Measurements from ENCODE around the gene SRGAP1. TPM values are rescaled to one million over a fixed set of nuclear protein-coding genes. Genes with fewer than 3 reads are reported as not detected.

SRGAP1 gene
- total RNA-seq, 1 experiment from 2014 or later, result 28.3 TPM

GRCh38 chr12:64137117-64137516, 292.6 kb downstream of the SRGAP1 start:
- Mint-ChIP-seq H3K4me3 (ENCODE audit: low read depth, unreplicated experiment) (no peak overlapping the region), H3K4me1 (ENCODE audit: low read depth, unreplicated experiment) (no peaks in the 10 kb centered on the region), H3K9me3 (ENCODE audit: low read depth, unreplicated experiment) (peaks cover 4% of the 10 kb centered on the region), H3K36me3 (ENCODE audit: insufficient read depth, unreplicated experiment) (peaks cover 14% of the 10 kb centered on the region), H3K27ac (ENCODE audit: unreplicated experiment) (no peak overlapping the region), H3K27me3 (ENCODE audit: unreplicated experiment) (no peaks in the 10 kb centered on the region)
- TF ChIP-seq CTCF (IDR thresholded peaks at IDR 0.05; ENCODE audit: unreplicated experiment), result no peak
- CTCF ChIA-PET, result no interaction called here
- intact Hi-C loops (cut with micrococcal nuclease; ENCODE audit: unreplicated experiment), result no loop called here
- DNase-seq, result no peak
- BruUV-seq (replicated peaks), result no TSS peak

- H3K27me3 Mint-ChIP-seq (ENCODE audit: unreplicated experiment), result no peaks in the 10 kb centered on the region
- intact Hi-C loops (cut with micrococcal nuclease; ENCODE audit: unreplicated experiment), result no loop called here
- BruUV-seq (replicated peaks), result no TSS peak
- peaks cover 14% of the 10 kb centered on the region for H3K36me3 Mint-ChIP-seq (ENCODE audit: insufficient read depth, unreplicated experiment)
- no peak for DNase-seq
- no peaks in the 10 kb centered on the region for H3K4me1 Mint-ChIP-seq (ENCODE audit: low read depth, unreplicated experiment)
- H3K4me3 Mint-ChIP-seq (ENCODE audit: low read depth, unreplicated experiment), result no peak overlapping the region
- CTCF ChIA-PET, result interaction anchor here (0.7 kb wide), 1 partner anchor 296 kb away, joined by 3 read pairs; no protein-coding TSS in a partner anchor
- H3K27ac Mint-ChIP-seq (ENCODE audit: unreplicated experiment), result no peak overlapping the region
- TF ChIP-seq CTCF (IDR thresholded peaks at IDR 0.05; ENCODE audit: unreplicated experiment), result no peak
- H3K9me3 Mint-ChIP-seq (ENCODE audit: low read depth, unreplicated experiment), result no peaks in the 10 kb centered on the region
These were observed 294.5 kb downstream of the SRGAP1 start for GRCh38 chr12:64139021-64139420.

- DNase-seq, result no peak
- H3K9me3 Mint-ChIP-seq (ENCODE audit: low read depth, unreplicated experiment), result no peaks in the 10 kb centered on the region
- no peak overlapping the region for H3K4me3 Mint-ChIP-seq (ENCODE audit: low read depth, unreplicated experiment)
- CTCF ChIA-PET, result no interaction called here
- no peaks in the 10 kb centered on the region for H3K36me3 Mint-ChIP-seq (ENCODE audit: insufficient read depth, unreplicated experiment)
- H3K27me3 Mint-ChIP-seq (ENCODE audit: unreplicated experiment), result no peaks in the 10 kb centered on the region
- H3K4me1 Mint-ChIP-seq (ENCODE audit: low read depth, unreplicated experiment), result no peaks in the 10 kb centered on the region
- intact Hi-C loops (cut with micrococcal nuclease; ENCODE audit: unreplicated experiment), result no loop called here
- BruUV-seq (replicated peaks), result no TSS peak
- no peak for TF ChIP-seq CTCF (IDR thresholded peaks at IDR 0.05; ENCODE audit: unreplicated experiment)
- H3K27ac Mint-ChIP-seq (ENCODE audit: unreplicated experiment), result no peak overlapping the region
These were observed 297.9 kb downstream of the SRGAP1 start for GRCh38 chr12:64142382-64142781.

- no peak overlapping the region for H3K4me3 Mint-ChIP-seq (ENCODE audit: low read depth, unreplicated experiment)
- no peaks in the 10 kb centered on the region for H3K9me3 Mint-ChIP-seq (ENCODE audit: low read depth, unreplicated experiment)
- H3K36me3 Mint-ChIP-seq (ENCODE audit: insufficient read depth, unreplicated experiment), result no peaks in the 10 kb centered on the region
- no peaks in the 10 kb centered on the region for H3K27me3 Mint-ChIP-seq (ENCODE audit: unreplicated experiment)
- intact Hi-C loops (cut with micrococcal nuclease; ENCODE audit: unreplicated experiment), result no loop called here
- no TSS peak for BruUV-seq (replicated peaks)
- CTCF ChIA-PET, result no interaction called here
- TF ChIP-seq CTCF (IDR thresholded peaks at IDR 0.05; ENCODE audit: unreplicated experiment), result no peak
- H3K4me1 Mint-ChIP-seq (ENCODE audit: low read depth, unreplicated experiment), result no peaks in the 10 kb centered on the region
- no peak for DNase-seq
- H3K27ac Mint-ChIP-seq (ENCODE audit: unreplicated experiment), result no peak overlapping the region
These were observed 298.3 kb downstream of the SRGAP1 start for GRCh38 chr12:64142784-64143183.
